GM06990 (cell line): ENCODE results near the gene EYS.

Experiments used
- DNase-seq: peaks from one replicate; pipeline ENCODE4 v3.0.0-alpha.2; 2011; ENCODE audit not compliant: insufficient read length; ENCODE audit errors: extremely low read depth
- H3K27me3 ChIP-seq: replicated peaks from 2 replicates; pipeline ENCODE4 v1.6.0; 2011; ENCODE audit warnings: low read length; ENCODE audit not compliant: control insufficient read depth, insufficient read depth
- H3K36me3 ChIP-seq: 2 replicates; pipeline ENCODE4 v1.5.1; 2011; ENCODE audit warnings: low read length; ENCODE audit not compliant: control insufficient read depth, insufficient read depth
- H3K4me3 ChIP-seq: replicated peaks from 2 replicates; pipeline ENCODE4 v1.5.1; 2011; ENCODE audit warnings: low read depth, mild to moderate bottlenecking, control low read depth, low read length
- TF ChIP-seq, protein P1 (sequence below): IDR thresholded peaks from 2 replicates; pipeline ENCODE4 v1.5.1; 2011; ENCODE audit warnings: low read length, control low read depth, mild to moderate bottlenecking, inconsistent platforms; ENCODE audit not compliant: insufficient read depth, poor library complexity, severe bottlenecking

The EYS gene

DNA sequence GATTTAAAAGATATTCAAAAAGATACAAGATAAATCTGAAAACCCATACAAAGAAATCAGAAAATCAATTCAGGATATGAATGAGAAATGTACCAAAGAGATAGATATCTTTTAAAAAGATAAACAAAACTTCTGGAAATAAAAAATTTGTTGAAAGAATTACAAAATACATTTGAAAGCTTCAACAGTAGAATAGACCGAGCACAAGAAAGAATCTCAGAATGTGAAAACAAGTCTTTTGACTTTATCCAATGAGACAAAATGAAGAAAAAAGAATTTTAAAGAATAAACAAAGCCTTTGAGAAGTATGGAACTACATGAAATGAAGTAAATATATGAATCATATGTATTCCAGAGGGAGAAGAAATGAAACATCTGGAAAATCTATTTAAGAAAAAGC lies 1011.0 kb downstream of the EYS start:
- DNase-seq, result no peak
- Histone ChIP-seq H3K27me3 (no peaks in the 10 kb centered on the region), H3K4me3 (no peak overlapping the region), H3K36me3 (no peaks in the 10 kb centered on the region)
- TF ChIP-seq, protein P1, sequence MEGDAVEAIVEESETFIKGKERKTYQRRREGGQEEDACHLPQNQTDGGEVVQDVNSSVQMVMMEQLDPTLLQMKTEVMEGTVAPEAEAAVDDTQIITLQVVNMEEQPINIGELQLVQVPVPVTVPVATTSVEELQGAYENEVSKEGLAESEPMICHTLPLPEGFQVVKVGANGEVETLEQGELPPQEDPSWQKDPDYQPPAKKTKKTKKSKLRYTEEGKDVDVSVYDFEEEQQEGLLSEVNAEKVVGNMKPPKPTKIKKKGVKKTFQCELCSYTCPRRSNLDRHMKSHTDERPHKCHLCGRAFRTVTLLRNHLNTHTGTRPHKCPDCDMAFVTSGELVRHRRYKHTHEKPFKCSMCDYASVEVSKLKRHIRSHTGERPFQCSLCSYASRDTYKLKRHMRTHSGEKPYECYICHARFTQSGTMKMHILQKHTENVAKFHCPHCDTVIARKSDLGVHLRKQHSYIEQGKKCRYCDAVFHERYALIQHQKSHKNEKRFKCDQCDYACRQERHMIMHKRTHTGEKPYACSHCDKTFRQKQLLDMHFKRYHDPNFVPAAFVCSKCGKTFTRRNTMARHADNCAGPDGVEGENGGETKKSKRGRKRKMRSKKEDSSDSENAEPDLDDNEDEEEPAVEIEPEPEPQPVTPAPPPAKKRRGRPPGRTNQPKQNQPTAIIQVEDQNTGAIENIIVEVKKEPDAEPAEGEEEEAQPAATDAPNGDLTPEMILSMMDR, result no peak

DNA sequence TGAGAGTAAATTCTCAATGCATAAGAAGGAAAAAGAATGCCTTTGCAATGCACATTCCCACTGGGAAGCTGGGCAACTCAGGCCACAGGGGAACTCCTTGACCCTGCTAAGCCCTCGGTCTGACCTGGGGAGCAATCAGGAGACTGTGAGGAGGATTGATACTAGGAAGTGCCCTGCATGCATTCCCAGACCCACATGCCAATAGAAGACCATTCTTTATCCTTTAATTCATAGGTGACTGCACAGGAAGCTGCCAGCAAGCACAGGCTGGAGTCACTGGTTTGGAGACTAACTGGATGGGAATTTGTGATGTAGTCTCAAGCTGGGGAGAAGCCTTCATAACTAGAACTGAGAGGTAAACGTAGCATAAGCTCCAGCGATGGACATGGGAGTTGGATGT lies 1012.7 kb downstream of the EYS start:
- H3K27me3 ChIP-seq, result no peaks in the 10 kb centered on the region
- DNase-seq, result no peak
- TF ChIP-seq, protein P1, result no peak
- no peak overlapping the region for H3K4me3 ChIP-seq
- no peaks in the 10 kb centered on the region for H3K36me3 ChIP-seq

DNA sequence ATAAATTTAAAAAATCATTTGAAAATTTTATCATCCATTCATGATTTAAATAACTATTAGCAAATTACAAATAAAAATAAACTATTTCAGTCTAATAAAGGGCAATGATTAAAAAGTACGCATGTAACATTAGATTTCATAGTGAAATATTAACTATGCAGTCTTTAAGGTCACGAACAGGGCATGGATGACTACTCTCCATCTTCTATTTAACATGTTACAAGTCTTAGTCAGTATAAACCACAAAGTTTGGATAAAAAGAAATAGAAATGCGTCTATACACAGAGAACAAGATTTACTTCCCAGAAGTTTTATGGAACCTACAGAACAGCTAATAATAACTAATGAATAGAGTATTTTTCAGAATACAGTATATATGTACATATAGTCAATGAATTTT lies 1016.0 kb downstream of the EYS start:
- no peak for DNase-seq
- Histone ChIP-seq H3K27me3 (no peaks in the 10 kb centered on the region), H3K36me3 (no peaks in the 10 kb centered on the region), H3K4me3 (no peak overlapping the region)
- TF ChIP-seq, protein P1, result no peak

DNA sequence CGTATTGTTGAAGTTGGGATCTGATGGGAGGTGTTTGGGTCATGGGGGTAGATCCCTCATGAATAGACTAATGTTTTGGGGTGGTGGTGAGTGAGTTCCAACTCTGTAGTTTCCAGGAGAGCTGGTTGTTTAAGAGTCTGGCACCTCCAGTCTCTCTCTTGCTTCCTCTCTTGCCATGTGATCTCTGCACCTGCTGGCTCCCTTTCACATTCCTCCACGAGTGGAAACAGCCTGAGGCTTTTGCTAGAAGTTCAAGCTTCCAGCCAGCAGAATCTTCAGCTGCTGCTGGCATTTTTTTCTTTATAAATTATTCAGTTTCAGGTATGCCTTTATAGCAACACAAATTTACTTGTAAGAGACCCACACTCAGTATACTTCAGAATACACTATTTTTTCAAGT lies 1021.6 kb downstream of the EYS start:
- TF ChIP-seq, protein P1, result no peak
- H3K36me3 ChIP-seq, result no peaks in the 10 kb centered on the region
- no peaks in the 10 kb centered on the region for H3K27me3 ChIP-seq
- H3K4me3 ChIP-seq, result no peak overlapping the region
- DNase-seq, result no peak

DNA sequence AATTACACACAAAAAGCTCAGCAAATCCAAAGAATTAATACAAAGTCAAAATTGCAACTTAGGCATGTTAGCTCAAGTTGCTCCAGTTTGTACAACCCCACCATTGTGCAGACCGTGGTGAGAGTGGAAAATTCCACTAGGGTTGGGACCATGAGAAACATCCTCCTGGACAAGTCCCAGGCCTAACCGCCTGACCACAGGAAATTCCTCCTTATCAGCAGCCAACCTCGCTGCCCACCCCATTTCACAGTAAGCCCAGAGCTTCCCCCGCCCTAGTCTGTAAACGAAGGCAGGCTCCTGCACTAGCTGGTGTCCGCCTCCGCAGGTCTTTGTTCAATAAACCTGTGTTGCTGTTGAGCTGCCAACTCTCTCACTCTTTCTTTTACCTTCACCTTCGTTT lies 1023.3 kb downstream of the EYS start:
- TF ChIP-seq, protein P1, result no peak

DNA sequence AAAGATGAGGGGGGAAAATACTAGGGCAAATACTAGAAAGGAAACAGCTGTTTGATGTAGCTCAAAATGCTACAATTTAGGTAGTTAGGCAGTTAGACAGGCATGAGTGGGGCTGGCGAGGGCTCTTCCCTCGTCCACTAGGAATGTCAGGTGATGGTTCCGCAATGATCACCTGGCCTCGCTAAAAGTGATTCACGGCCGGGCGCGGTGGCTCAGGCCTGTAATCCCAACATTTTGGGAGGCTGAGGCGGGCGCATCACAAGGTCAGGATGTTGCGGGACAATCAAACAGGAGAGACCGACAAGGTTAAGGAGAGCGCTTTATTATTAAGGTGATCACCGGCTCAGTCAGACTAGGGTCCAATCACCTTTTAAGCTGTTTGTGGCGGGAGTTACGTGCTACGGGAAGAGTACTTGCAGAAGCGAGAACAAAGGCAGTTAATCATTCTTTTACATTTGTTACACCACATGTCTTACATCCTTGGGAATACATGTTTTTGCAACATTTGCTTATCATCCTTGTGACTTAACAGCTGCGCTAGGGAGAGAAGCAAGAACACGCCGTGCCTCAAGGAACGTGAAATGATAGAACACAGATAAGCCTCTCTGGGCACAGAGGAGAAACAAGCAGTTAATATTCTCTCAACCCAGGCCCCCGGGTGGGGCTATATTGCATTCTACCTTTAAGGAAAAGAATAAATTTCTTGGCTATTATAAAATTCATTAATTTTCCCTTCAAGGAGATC lies 1025.4 kb downstream of the EYS start:
- DNase-seq, result no peak
- Histone ChIP-seq H3K27me3 (no peaks in the 10 kb centered on the region), H3K4me3 (no peak overlapping the region), H3K36me3 (no peaks in the 10 kb centered on the region)
- TF ChIP-seq, protein P1, result no peak

More for the DNA sequence above, 1023.3 kb downstream of the EYS start:
- Histone ChIP-seq H3K36me3 (no peaks in the 10 kb centered on the region), H3K4me3 (no peak overlapping the region), H3K27me3 (no peaks in the 10 kb centered on the region)
- no peak for DNase-seq
